HL-60 (cell line): ENCODE measurements around the gene KCNJ9.

Experiments
- DNase-seq, 2 experiments: peaks; one replicate each; pipeline ENCODE4 v3.0.0-alpha.2; 2010 to 2020; ENCODE audit warnings: low read depth in 1 of 2, low spot score in 1 of 2
- H3K27ac ChIP-seq: fragments of 250-450 bp; sonication (Bioruptor Pico); replicated peaks from 2 replicates; pipeline ENCODE4 v1.5.1; 2020; ENCODE audit warnings: mild to moderate bottlenecking, moderate library complexity
- H3K27me3 ChIP-seq: fragments of 250-450 bp; sonication (Bioruptor Pico); 2 replicates; pipeline ENCODE4 v1.5.1; 2021; ENCODE audit warnings: mild to moderate bottlenecking, moderate library complexity; ENCODE audit not compliant: insufficient read depth, poor library complexity, severe bottlenecking
- H3K4me3 ChIP-seq: replicated peaks from 2 replicates; pipeline ENCODE4 v1.5.1; 2011; ENCODE audit warnings: mild to moderate bottlenecking, control low read depth, low read length; ENCODE audit not compliant: insufficient read depth
- CTCF ChIP-seq: IDR thresholded peaks from one replicate; pipeline ENCODE4 v1.5.1; 2011; ENCODE audit warnings: low read length, control low read depth, inconsistent platforms; ENCODE audit not compliant: insufficient read depth
- GABPA ChIP-seq: IDR thresholded peaks from 2 replicates; pipeline ENCODE4 v1.6.1; 2012; ENCODE audit warnings: low read depth
- POLR2AphosphoS5 ChIP-seq: IDR thresholded peaks from 2 replicates; pipeline ENCODE4 v1.6.1; 2012; ENCODE audit warnings: low read depth
- REST ChIP-seq: IDR thresholded peaks from 2 replicates; pipeline ENCODE4 v1.6.1; 2012; ENCODE audit warnings: low read depth; ENCODE audit not compliant: insufficient replicate concordance
- SPI1 ChIP-seq: IDR thresholded peaks from 2 replicates; pipeline ENCODE4 v1.6.1; 2012; ENCODE audit warnings: low read depth, mild to moderate bottlenecking, borderline replicate concordance

The KCNJ9 gene

GRCh38 chr1:160052936-160053335, 28.4 kb upstream of the KCNJ9 start:
- H3K4me3 ChIP-seq, result no peak overlapping the region
- no peak for DNase-seq
- H3K27me3 ChIP-seq, result peaks cover 15% of the 10 kb centered on the region
- H3K27ac ChIP-seq, result no peak overlapping the region
- TF ChIP-seq CTCF (no peak), REST (no peak), SPI1 (no peak), GABPA (no peak), POLR2AphosphoS5 (no peak)

- H3K27me3 ChIP-seq, result peaks cover 15% of the 10 kb centered on the region
- DNase-seq, result no peak
Measured at GRCh38 chr1:160053548-160054365, 27.6 kb upstream of the KCNJ9 start.

More at GRCh38 chr1:160053548-160054365, 27.6 kb upstream of the KCNJ9 start:
- no peak overlapping the region for H3K27ac ChIP-seq
- TF ChIP-seq REST (no peak), POLR2AphosphoS5 (no peak), SPI1 (no peak), CTCF (no peak), GABPA (no peak)
- H3K4me3 ChIP-seq, result no peak overlapping the region
